Fibroblast of skin of abdomen (primary cell): Measurements from ENCODE around the gene ZNRF2.

Experiments
- DNase-seq: peaks from one replicate; pipeline ENCODE4 v3.0.0-alpha.2; 2013

ZNRF2 gene

GRCh38 chr7:30412782-30413504, 128.5 kb downstream of the ZNRF2 start:
- DNase-seq: peak; percentile 77

- no peak for DNase-seq
Measured at GRCh38 chr7:30413864-30414263, 129.5 kb downstream of the ZNRF2 start.
